T-helper 17 cell (primary cell): Measurements from ENCODE around the gene TTLL13. TPM values are rescaled to one million over a fixed set of nuclear protein-coding genes. Genes with fewer than 3 reads are reported as not detected.
"Not testable (repeated sequence)": the region's sequence is repeated elsewhere in the genome, so short reads cannot be mapped to it uniquely, and the experiment has no call there.

Experiments used
- ATAC-seq: fragments of 150-1000 bp; cut with Tn5 transposase; 2 replicates; pipeline ENCODE4 v1.10.0; 2021; ENCODE audit warnings: mild to moderate bottlenecking, moderate library complexity
- DNase-seq, 3 donors: peaks; one replicate each; pipeline versions ENCODE4 v3.0.0 to v3.0.0-alpha.2; 2020 to 2021
- H3K9me3 ChIP-seq: one replicate; pipeline ENCODE4 v1.7.0; 2013; ENCODE audit warnings: low read length, mild to moderate bottlenecking; ENCODE audit not compliant: control insufficient read depth, poor library complexity, severe bottlenecking
- H3K27ac Mint-ChIP-seq: one replicate; pipeline ENCODE4 v1.8.0; 2022; ENCODE audit warnings: mild to moderate bottlenecking, moderate library complexity, mixed read lengths
- H3K27me3 Mint-ChIP-seq: one replicate; pipeline ENCODE4 v1.8.0; 2022; ENCODE audit warnings: mixed read lengths
- H3K36me3 Mint-ChIP-seq: one replicate; pipeline ENCODE4 v1.8.0; 2022; ENCODE audit warnings: low read depth, mixed read lengths
- H3K4me1 Mint-ChIP-seq: one replicate; pipeline ENCODE4 v1.8.0; 2022; ENCODE audit warnings: mild to moderate bottlenecking, mixed read lengths
- H3K4me3 Mint-ChIP-seq: one replicate; pipeline ENCODE4 v1.8.0; 2022; ENCODE audit warnings: mild to moderate bottlenecking, moderate library complexity, mixed read lengths
- total RNA-seq, 4 donors: library from RNA in 2 of 4; stranded (reverse) in 2 of 4; gene quantifications; one replicate each; pipeline ENCODE4 v1.2.3 and lab custom pipeline; 2022 to 2026

Gene TTLL13
- total RNA-seq, 2 donors from 2014 or later: 0.29 TPM; not detected in 1

GRCh38 chr15:90291679-90292356 lies 42.5 kb downstream of the TTLL13 start:
- no peak for DNase-seq
- Mint-ChIP-seq H3K4me3 (no peak overlapping the region), H3K4me1 (peaks cover 10% of the 10 kb centered on the region), H3K27ac (no peak overlapping the region), H3K36me3 (no peaks in the 10 kb centered on the region), H3K27me3 (peaks cover 12% of the 10 kb centered on the region)
- H3K9me3 ChIP-seq: no peaks in the 10 kb centered on the region
- ATAC-seq: no peak

GRCh38 chr15:90293040-90293810 lies 43.9 kb downstream of the TTLL13 start:
- H3K27ac Mint-ChIP-seq, H3K36me3 Mint-ChIP-seq, H3K9me3 ChIP-seq, H3K4me1 Mint-ChIP-seq, H3K4me3 Mint-ChIP-seq: not testable (repeated sequence)
- peak; percentile 38 to 70 (median 44) for DNase-seq
- ATAC-seq: peak; percentile 40
- H3K27me3 Mint-ChIP-seq: peaks cover 12% of the 10 kb centered on the region

GRCh38 chr15:90294159-90294558 lies 44.8 kb downstream of the TTLL13 start:
- ATAC-seq (no peak), DNase-seq (no peak)
- Mint-ChIP-seq H3K4me1 (peaks cover 10% of the 10 kb centered on the region), H3K36me3 (no peaks in the 10 kb centered on the region), H3K27ac (no peak overlapping the region), H3K27me3 (peaks cover 12% of the 10 kb centered on the region), H3K4me3 (peak overlapping the region; percentile 28)
- H3K9me3 ChIP-seq: no peaks in the 10 kb centered on the region

GRCh38 chr15:90294601-90295269 lies 45.4 kb downstream of the TTLL13 start:
- Mint-ChIP-seq H3K36me3 (no peaks in the 10 kb centered on the region), H3K4me1 (peaks cover 10% of the 10 kb centered on the region), H3K4me3 (peak overlapping the region; percentile 28), H3K27me3 (peaks cover 12% of the 10 kb centered on the region), H3K27ac (no peak overlapping the region)
- no peaks in the 10 kb centered on the region for H3K9me3 ChIP-seq
- no peak for DNase-seq
- no peak for ATAC-seq

- peaks cover 10% of the 10 kb centered on the region for H3K4me1 Mint-ChIP-seq
- peaks cover 12% of the 10 kb centered on the region for H3K27me3 Mint-ChIP-seq
- no peaks in the 10 kb centered on the region for H3K36me3 Mint-ChIP-seq
- ATAC-seq (no peak), DNase-seq (no peak)
- H3K27ac Mint-ChIP-seq: no peak overlapping the region
- no peaks in the 10 kb centered on the region for H3K9me3 ChIP-seq
- H3K4me3 Mint-ChIP-seq: no peak overlapping the region
Measured at GRCh38 chr15:90295270-90295648, 45.9 kb downstream of the TTLL13 start.

GRCh38 chr15:90296316-90296884 lies 47.0 kb downstream of the TTLL13 start:
- H3K9me3 ChIP-seq, H3K4me3 Mint-ChIP-seq, H3K27ac Mint-ChIP-seq, ATAC-seq, DNase-seq, H3K36me3 Mint-ChIP-seq: not testable (repeated sequence)
- Mint-ChIP-seq H3K4me1 (peaks cover 13% of the 10 kb centered on the region), H3K27me3 (peaks cover 12% of the 10 kb centered on the region)

GRCh38 chr15:90297021-90297420 lies 47.7 kb downstream of the TTLL13 start:
- no peaks in the 10 kb centered on the region for H3K9me3 ChIP-seq
- H3K27ac Mint-ChIP-seq: no peak overlapping the region
- no peak for DNase-seq
- H3K4me3 Mint-ChIP-seq: no peak overlapping the region
- no peak for ATAC-seq
- H3K4me1 Mint-ChIP-seq: peaks cover 16% of the 10 kb centered on the region
- H3K27me3 Mint-ChIP-seq: peaks cover 12% of the 10 kb centered on the region
- H3K36me3 Mint-ChIP-seq: no peaks in the 10 kb centered on the region

GRCh38 chr15:90300541-90300940 lies 51.2 kb downstream of the TTLL13 start:
- no peaks in the 10 kb centered on the region for H3K9me3 ChIP-seq
- no peaks in the 10 kb centered on the region for H3K27me3 Mint-ChIP-seq
- ATAC-seq: no peak
- DNase-seq: no peak
- no peak overlapping the region for H3K4me3 Mint-ChIP-seq
- H3K36me3 Mint-ChIP-seq: no peaks in the 10 kb centered on the region
- H3K4me1 Mint-ChIP-seq: peaks cover 6% of the 10 kb centered on the region
- peak overlapping the region; percentile 45 for H3K27ac Mint-ChIP-seq

GRCh38 chr15:90300988-90301706 lies 51.8 kb downstream of the TTLL13 start:
- H3K4me1 Mint-ChIP-seq: peaks cover 9% of the 10 kb centered on the region
- H3K27ac Mint-ChIP-seq: peak overlapping the region; percentile 45
- H3K9me3 ChIP-seq: no peaks in the 10 kb centered on the region

GRCh38 chr15:90301707-90302300 lies 52.4 kb downstream of the TTLL13 start:
- Mint-ChIP-seq H3K4me1 (peaks cover 16% of the 10 kb centered on the region), H3K27me3 (no peaks in the 10 kb centered on the region), H3K4me3 (no peak overlapping the region), H3K27ac (no peak overlapping the region), H3K36me3 (no peaks in the 10 kb centered on the region)
- H3K9me3 ChIP-seq: no peaks in the 10 kb centered on the region
- no peak for DNase-seq
- ATAC-seq: no peak

More at GRCh38 chr15:90300988-90301706, 51.8 kb downstream of the TTLL13 start:
- ATAC-seq (peak; percentile 62), DNase-seq (peak; percentile 34 to 48 (median 39))
- no peaks in the 10 kb centered on the region for H3K27me3 Mint-ChIP-seq
- H3K4me3 Mint-ChIP-seq: peak overlapping the region; percentile 3
- no peaks in the 10 kb centered on the region for H3K36me3 Mint-ChIP-seq

- H3K4me3 Mint-ChIP-seq, H3K9me3 ChIP-seq, DNase-seq, H3K27me3 Mint-ChIP-seq, H3K36me3 Mint-ChIP-seq, ATAC-seq: not testable (repeated sequence)
- Mint-ChIP-seq H3K4me1 (peaks cover 24% of the 10 kb centered on the region), H3K27ac (peak overlapping the region; percentile 62)
Measured at GRCh38 chr15:90305355-90305754, 56.0 kb downstream of the TTLL13 start.

GRCh38 chr15:90305932-90306331 lies 56.6 kb downstream of the TTLL13 start:
- DNase-seq: no peak
- Mint-ChIP-seq H3K4me1 (peaks cover 24% of the 10 kb centered on the region), H3K4me3 (peak overlapping the region; percentile 85), H3K27me3 (no peaks in the 10 kb centered on the region), H3K27ac (peak overlapping the region; percentile 90), H3K36me3 (no peaks in the 10 kb centered on the region)
- ATAC-seq: no peak
- no peaks in the 10 kb centered on the region for H3K9me3 ChIP-seq
